H1 (cell line): ENCODE results near the gene UEVLD. TPM values are rescaled to one million over a fixed set of nuclear protein-coding genes. Genes with fewer than 3 reads are reported as not detected.
A peak's percentile ranks its signal among the peaks of the same experiment; 100 is the strongest.

Experiments used
- ATF2 ChIP-seq: IDR thresholded peaks from 2 replicates; pipeline ENCODE4 v1.6.1; 2012; ENCODE audit warnings: low read length, inconsistent platforms
- BACH1 ChIP-seq: IDR thresholded peaks from 2 replicates; pipeline ENCODE4 v1.6.1; 2012; ENCODE audit warnings: low read length, improper control_type of control experiment
- CHD2 ChIP-seq: IDR thresholded peaks from 2 replicates; pipeline ENCODE4 v1.6.1; 2012; ENCODE audit warnings: low read length, improper control_type of control experiment
- CREB1 ChIP-seq: IDR thresholded peaks from 2 replicates; pipeline ENCODE4 v1.6.1; 2012; ENCODE audit warnings: inconsistent platforms
- FOSL1 ChIP-seq: IDR thresholded peaks from 2 replicates; pipeline ENCODE4 v1.6.1; 2011; ENCODE audit warnings: mild to moderate bottlenecking, low read depth, low read length, moderate library complexity; ENCODE audit not compliant: insufficient read depth
- HDAC2 ChIP-seq, 2 experiments: fragments of 300-600 bp in 1 of 2; sonication (generic) in 1 of 2; IDR thresholded peaks; 2 replicates each; pipeline ENCODE4 v1.6.1; 2011 to 2012; ENCODE audit warnings: low read depth in 2 of 2, low read length in 2 of 2, mild to moderate bottlenecking in 2 of 2, moderate library complexity in 2 of 2, borderline replicate concordance in 1 of 2, inconsistent platforms in 1 of 2
- JUN ChIP-seq: IDR thresholded peaks from 2 replicates; pipeline ENCODE4 v1.6.1; 2011; ENCODE audit warnings: low read depth, mild to moderate bottlenecking, improper control_type of control experiment, low read length
- JUND ChIP-seq: IDR thresholded peaks from 2 replicates; pipeline ENCODE4 v1.6.1; 2011; ENCODE audit warnings: mild to moderate bottlenecking, improper control_type of control experiment, low read length
- KDM1A ChIP-seq: fragments of 200-600, 300-600 bp; sonication (generic); IDR thresholded peaks from 2 replicates; pipeline ENCODE4 v1.7.1; 2016; ENCODE audit warnings: mild to moderate bottlenecking, low read length, borderline replicate concordance
- KDM4A ChIP-seq: IDR thresholded peaks from one replicate; pipeline ENCODE4 v1.7.1; 2012; ENCODE audit warnings: low read depth, mild to moderate bottlenecking, moderate library complexity, low read length, inconsistent platforms; ENCODE audit not compliant: severe bottlenecking
- NANOG ChIP-seq: IDR thresholded peaks from 2 replicates; pipeline ENCODE4 v1.6.1; 2011; ENCODE audit warnings: low read length, low read depth, mild to moderate bottlenecking, inconsistent platforms; ENCODE audit not compliant: insufficient read depth, poor library complexity, severe bottlenecking
- POLR2A ChIP-seq, 2 experiments: IDR thresholded peaks; 1 replicate in 1 of 2; 2 replicates in 1 of 2; pipeline ENCODE4 v1.6.1; 2011; ENCODE audit warnings: low read depth in 2 of 2, low read length in 2 of 2, mild to moderate bottlenecking in 2 of 2; ENCODE audit errors: control extremely low read depth in 1 of 2
- POU5F1 ChIP-seq: IDR thresholded peaks from 2 replicates; pipeline ENCODE4 v1.6.1; 2011; ENCODE audit warnings: low read depth, mild to moderate bottlenecking, low read length, moderate library complexity
- RNF2 ChIP-seq: fragments of 200-900, 300-1000 bp; sonication (generic); IDR thresholded peaks from 2 replicates; pipeline ENCODE4 v1.7.1; 2016; ENCODE audit warnings: borderline replicate concordance, low read depth, mild to moderate bottlenecking, antibody characterized with exemption, low read length; ENCODE audit not compliant: poor library complexity, severe bottlenecking; ENCODE audit errors: missing control alignments
- SIRT6 ChIP-seq: IDR thresholded peaks from one replicate; pipeline ENCODE4 v1.7.1; 2012; ENCODE audit warnings: low read length, inconsistent platforms
- SP1 ChIP-seq: IDR thresholded peaks from 2 replicates; pipeline ENCODE4 v1.6.1; 2011; ENCODE audit warnings: low read depth, low read length
- SRF ChIP-seq: IDR thresholded peaks from 2 replicates; pipeline ENCODE4 v1.6.1; 2011; ENCODE audit warnings: mild to moderate bottlenecking, low read depth, low read length, moderate library complexity
- TAF1 ChIP-seq: IDR thresholded peaks from 2 replicates; pipeline ENCODE4 v1.6.1; 2011; ENCODE audit warnings: mild to moderate bottlenecking, low read depth, low read length
- TAF7 ChIP-seq: optimal IDR thresholded peaks from 2 replicates; pipeline ENCODE3; 2011; ENCODE audit warnings: low read depth, mild to moderate bottlenecking, inconsistent platforms, low read length, moderate library complexity, borderline replicate concordance
- ZNF274 ChIP-seq: IDR thresholded peaks from 2 replicates; pipeline ENCODE4 v1.7.0; 2012; ENCODE audit warnings: low read length, borderline replicate concordance; ENCODE audit errors: extremely low read depth
- polyA plus RNA-seq, 7 experiments: library from polyadenylated mRNA; depleted of rRNA in 3 of 7; stranded (reverse) in 5 of 7; unstranded in 2 of 7; fragments of >200 nt in 5 of 7; fragments of 200-250 nt in 2 of 7; gene quantifications; 1 replicate in 5 of 7; 2 replicates in 1 of 7; 4 replicates in 1 of 7; pipeline versions ENCODE4 v1.2.1 to v1.2.3, GENCODE V29; 2011 to 2013; ENCODE audit warnings: missing spikeins in 2 of 7, mixed read lengths in 2 of 7
- total RNA-seq: library from RNA; stranded (reverse); fragmentation: NEBNext Ultra II Directional; extraction: Animal tissue kit (Norgen Biotek cat#: 25700); gene quantifications from 2 replicates; pipeline ENCODE4 v1.2.1, GENCODE V29; 2021
- TF ChIP-seq, protein P1 (sequence below): IDR thresholded peaks from 2 replicates; pipeline ENCODE4 v1.6.1; 2011; ENCODE audit warnings: low read depth, mild to moderate bottlenecking, low read length; ENCODE audit not compliant: insufficient read depth

The UEVLD gene
- total and polyA plus RNA-seq, 2 of the 8 experiments (the other 6 are each of a cell fraction or from before 2014, with no cell fraction given) = 4.1 to 7.3 TPM

GRCh38 chr11:18634140-18635032 is 45.9 kb upstream of the UEVLD start, which contains the start of gene SPTY2D1 (continued):
- TF ChIP-seq FOSL1 = no peak
- peak; percentile 97 for TF ChIP-seq CREB1
- peak; percentile 69 for TF ChIP-seq SRF
- TF ChIP-seq BACH1 = peak; percentile 78
- no peak for TF ChIP-seq ZNF274
- peak; percentile 72 for TF ChIP-seq KDM4A
- TF ChIP-seq CHD2 = peak; percentile 72
- no peak for TF ChIP-seq ATF2
- peak; percentile 80 to 99 for TF ChIP-seq POLR2A (IDR thresholded peaks at IDR 0.05; ENCODE audit: control extremely low read depth in 1 of 2, low read depth in 2 of 2, low read length in 2 of 2)
- 0 out of 4 replicates have a peak, but pooled peaks of 1 of the 2 experiments have one; percentile 42 for TF ChIP-seq HDAC2 (IDR thresholded peaks at IDR 0.05; ENCODE audit: borderline replicate concordance in 1 of 2, low read depth in 2 of 2, low read length in 2 of 2)
- peak; percentile 49; the same call in 1 of the 2 replicates for TF ChIP-seq SP1
- no peak for TF ChIP-seq JUN
- no peak for TF ChIP-seq NANOG
- no peak for TF ChIP-seq KDM1A
- TF ChIP-seq RNF2 = no peak
- no peak for TF ChIP-seq POU5F1
- TF ChIP-seq, protein P1, sequence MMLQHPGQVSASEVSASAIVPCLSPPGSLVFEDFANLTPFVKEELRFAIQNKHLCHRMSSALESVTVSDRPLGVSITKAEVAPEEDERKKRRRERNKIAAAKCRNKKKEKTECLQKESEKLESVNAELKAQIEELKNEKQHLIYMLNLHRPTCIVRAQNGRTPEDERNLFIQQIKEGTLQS = 0 out of 2 replicates have a peak, but pooled peaks have one; percentile 35
- no peak for TF ChIP-seq SIRT6
- TF ChIP-seq TAF1 = peak; percentile 93
- no peak for TF ChIP-seq JUND
- peak; percentile 49 for TF ChIP-seq TAF7
